ENCODE data around the gene APAF1.

Gene APAF1

DNA sequence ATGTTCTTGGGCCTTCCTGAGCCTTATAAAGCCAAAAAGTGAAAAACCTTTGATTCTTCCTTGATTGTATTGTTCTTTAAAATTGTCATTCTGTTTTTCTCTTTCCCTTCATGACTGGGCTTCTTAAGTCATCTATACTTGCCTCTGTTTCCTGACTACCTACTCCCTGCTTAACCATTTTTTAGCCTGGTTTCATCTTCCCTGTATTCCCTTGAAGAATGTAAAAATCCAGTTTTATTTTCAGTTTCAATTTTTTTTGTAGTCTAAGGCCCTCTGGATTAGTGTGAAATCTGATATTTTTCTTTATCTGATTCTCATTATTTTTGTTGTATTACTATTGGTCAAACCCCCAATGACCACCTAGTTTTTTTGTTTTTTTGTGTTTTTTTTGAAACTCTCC lies 46.3 kb downstream of the APAF1 start:
- no peak for DNase-seq (ENCODE audit: low read depth)
- TF ChIP-seq, protein P1, sequence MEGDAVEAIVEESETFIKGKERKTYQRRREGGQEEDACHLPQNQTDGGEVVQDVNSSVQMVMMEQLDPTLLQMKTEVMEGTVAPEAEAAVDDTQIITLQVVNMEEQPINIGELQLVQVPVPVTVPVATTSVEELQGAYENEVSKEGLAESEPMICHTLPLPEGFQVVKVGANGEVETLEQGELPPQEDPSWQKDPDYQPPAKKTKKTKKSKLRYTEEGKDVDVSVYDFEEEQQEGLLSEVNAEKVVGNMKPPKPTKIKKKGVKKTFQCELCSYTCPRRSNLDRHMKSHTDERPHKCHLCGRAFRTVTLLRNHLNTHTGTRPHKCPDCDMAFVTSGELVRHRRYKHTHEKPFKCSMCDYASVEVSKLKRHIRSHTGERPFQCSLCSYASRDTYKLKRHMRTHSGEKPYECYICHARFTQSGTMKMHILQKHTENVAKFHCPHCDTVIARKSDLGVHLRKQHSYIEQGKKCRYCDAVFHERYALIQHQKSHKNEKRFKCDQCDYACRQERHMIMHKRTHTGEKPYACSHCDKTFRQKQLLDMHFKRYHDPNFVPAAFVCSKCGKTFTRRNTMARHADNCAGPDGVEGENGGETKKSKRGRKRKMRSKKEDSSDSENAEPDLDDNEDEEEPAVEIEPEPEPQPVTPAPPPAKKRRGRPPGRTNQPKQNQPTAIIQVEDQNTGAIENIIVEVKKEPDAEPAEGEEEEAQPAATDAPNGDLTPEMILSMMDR (IDR thresholded peaks at IDR 0.05; ENCODE audit: low read depth, low read length, missing control alignments), result no peak
- no peak overlapping the region for H3K4me3 ChIP-seq (ENCODE audit: low read depth, low read length)

- TF ChIP-seq, protein P1 (IDR thresholded peaks at IDR 0.05; ENCODE audit: low read depth, low read length, missing control alignments), result no peak
- H3K4me3 ChIP-seq (ENCODE audit: low read depth, low read length), result no peak overlapping the region
- DNase-seq (ENCODE audit: low read depth), result no peak
Measured at GRCh38 chr12:98696036-98696646, 51.1 kb downstream of the APAF1 start.

GRCh38 chr12:98697209-98697608 lies 52.1 kb downstream of the APAF1 start:
- TF ChIP-seq, protein P1 (IDR thresholded peaks at IDR 0.05; ENCODE audit: low read depth, low read length, missing control alignments), result no peak
- no peak for DNase-seq (ENCODE audit: low read depth)

DNA sequence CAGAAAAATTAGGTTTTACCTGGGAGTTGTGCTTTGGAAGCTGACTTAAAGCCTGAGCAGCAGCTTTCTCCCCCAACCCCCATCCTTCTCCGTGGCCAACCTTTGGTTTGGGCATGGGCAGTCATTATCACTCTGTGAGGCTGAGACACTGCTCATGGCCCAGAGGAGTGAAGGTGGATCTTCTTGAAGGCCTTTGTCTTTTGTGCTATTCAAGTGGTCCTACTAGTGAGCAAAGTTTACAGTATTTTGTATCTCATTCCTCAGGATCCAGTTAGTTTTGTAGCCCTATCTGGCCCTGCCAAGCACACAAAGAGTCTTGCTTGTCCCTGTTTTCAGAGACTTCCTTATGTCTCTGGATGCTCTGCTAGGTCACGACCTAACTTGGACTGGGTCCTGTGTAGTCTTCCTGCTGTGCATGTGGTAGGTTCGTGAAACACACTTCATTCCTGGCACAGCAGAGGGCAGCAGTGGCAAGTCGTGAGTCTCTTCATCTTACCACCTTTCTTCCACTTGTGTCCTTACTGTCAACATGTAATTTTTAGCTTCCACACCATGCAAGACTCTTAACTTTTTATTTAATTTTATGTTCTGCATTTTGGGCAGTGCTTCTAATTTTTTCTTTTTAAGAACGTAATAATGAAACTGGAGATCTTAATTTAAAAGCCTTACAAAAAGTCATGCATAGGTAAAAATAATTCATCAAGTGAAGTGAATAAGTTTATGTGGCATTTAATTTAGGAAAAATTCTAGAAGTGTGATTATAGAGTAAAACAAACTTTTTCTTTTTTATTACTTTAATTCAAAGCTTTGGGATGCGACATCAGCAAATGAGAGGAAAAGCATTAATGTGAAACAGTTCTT lies 53.7 kb downstream of the APAF1 start:
- DNase-seq (ENCODE audit: low read depth), result peak; percentile 30
- H3K4me3 ChIP-seq (ENCODE audit: low read depth, low read length), result no peak overlapping the region
- TF ChIP-seq, protein P1 (IDR thresholded peaks at IDR 0.05; ENCODE audit: low read depth, low read length, missing control alignments), result peak; percentile 80

More at GRCh38 chr12:98697209-98697608, 52.1 kb downstream of the APAF1 start:
- no peak overlapping the region for H3K4me3 ChIP-seq (ENCODE audit: low read depth, low read length)

DNA sequence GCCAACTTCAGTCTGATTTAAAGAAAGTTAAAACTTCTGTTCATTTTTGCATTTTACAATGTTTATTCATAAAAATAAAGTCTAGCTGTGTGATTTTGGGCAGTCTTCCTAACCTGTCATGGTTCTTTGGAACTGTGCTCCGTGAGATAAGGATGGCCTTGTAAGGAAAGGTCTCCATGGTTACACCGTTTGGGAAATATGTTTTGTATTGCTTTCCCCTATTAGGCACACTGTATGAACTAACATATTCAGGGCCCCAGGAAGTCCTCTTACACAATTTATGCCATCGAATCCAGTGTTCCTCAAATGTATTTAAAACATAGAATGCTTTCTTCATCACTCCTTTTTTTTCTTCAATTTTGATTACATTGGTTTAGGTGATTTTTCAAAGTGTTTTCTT lies 54.5 kb downstream of the APAF1 start:
- TF ChIP-seq, protein P1 (IDR thresholded peaks at IDR 0.05; ENCODE audit: low read depth, low read length, missing control alignments), result no peak
- H3K4me3 ChIP-seq (ENCODE audit: low read depth, low read length), result no peak overlapping the region
- no peak for DNase-seq (ENCODE audit: low read depth)

GRCh38 chr12:98701166-98701565 lies 56.1 kb downstream of the APAF1 start:
- H3K4me3 ChIP-seq (ENCODE audit: low read depth, low read length), result no peak overlapping the region
- DNase-seq (ENCODE audit: low read depth), result no peak
- TF ChIP-seq, protein P1 (IDR thresholded peaks at IDR 0.05; ENCODE audit: low read depth, low read length, missing control alignments), result no peak
